K562 (cell line): Measurements from ENCODE around the gene ZNF181. TPM values are rescaled to one million over a fixed set of nuclear protein-coding genes. Genes with fewer than 3 reads are reported as not detected.
A peak's percentile ranks its signal among the peaks of the same experiment; 100 is the strongest.

Source experiments
- CEBPG ChIP-seq, 3 experiments: fragments of 200-800 bp in 1 of 3; sonication (Bioruptor generic) in 1 of 3; sonication (generic) in 1 of 3; formaldehyde crosslinking in 1 of 3; IDR thresholded peaks in 2 of 3; conservative IDR thresholded peaks in 1 of 3; 2 replicates each; pipeline versions ENCODE4 v1.6.1 to v1.8.0; 2016 to 2022; ENCODE audit warnings: missing compliant biosample characterization in 2 of 3, missing genetic modification characterization in 2 of 3, mild to moderate bottlenecking in 1 of 3, missing genetic modification reagents in 1 of 3
- CLOCK ChIP-seq: fragments of 250-450 bp; sonication (Bioruptor Pico); IDR thresholded peaks from 2 replicates; pipeline ENCODE4 v1.4.0; 2020; ENCODE audit warnings: mild to moderate bottlenecking, moderate library complexity, borderline replicate concordance
- LEF1 ChIP-seq: fragments of 450-650 bp; IDR thresholded peaks from 2 replicates; pipeline ENCODE4 v1.6.1; 2016; ENCODE audit warnings: mild to moderate bottlenecking
- MAFK ChIP-seq: IDR thresholded peaks from 2 replicates; pipeline ENCODE4 v1.6.1; 2011; ENCODE audit warnings: low read length, improper control_type of control experiment
- NCOA4 ChIP-seq: fragments of 450-650 bp; IDR thresholded peaks from 2 replicates; pipeline ENCODE4 v1.6.1; 2018; ENCODE audit warnings: mild to moderate bottlenecking; ENCODE audit not compliant: partially characterized antibody
- NCOA6 ChIP-seq: fragments of 450-650 bp; IDR thresholded peaks from 2 replicates; pipeline ENCODE4 v1.6.1; 2017; ENCODE audit warnings: mild to moderate bottlenecking
- NR1H2 ChIP-seq: sonication (generic); formaldehyde crosslinking; IDR thresholded peaks from 2 replicates; pipeline ENCODE4 v1.4.0; 2020; ENCODE audit warnings: mild to moderate bottlenecking, missing genetic modification reagents
- POLR2G ChIP-seq: fragments of 200-400 bp; formaldehyde crosslinking; IDR thresholded peaks from 2 replicates; pipeline ENCODE4 v1.6.1; 2017; ENCODE audit warnings: low read depth, mild to moderate bottlenecking, antibody characterized with exemption, low read length, moderate library complexity
- RAD51 ChIP-seq: fragments of 450-650 bp; IDR thresholded peaks from 2 replicates; pipeline ENCODE4 v1.7.1; 2016; ENCODE audit warnings: low read depth, mild to moderate bottlenecking, borderline replicate concordance
- RBM25 ChIP-seq: fragments of 200-400 bp; formaldehyde crosslinking; IDR thresholded peaks from 2 replicates; pipeline ENCODE4 v1.6.1; 2018; ENCODE audit warnings: low read length, low read depth, moderate library complexity; ENCODE audit not compliant: severe bottlenecking
- RFX5 ChIP-seq: IDR thresholded peaks from 2 replicates; pipeline ENCODE4 v1.6.1; 2011; ENCODE audit warnings: low read depth, mild to moderate bottlenecking, improper control_type of control experiment, low read length
- SMARCC2 ChIP-seq: fragments of 450-650 bp; IDR thresholded peaks from 2 replicates; pipeline ENCODE4 v1.6.1; 2017; ENCODE audit warnings: antibody characterized with exemption, moderate library complexity, mild to moderate bottlenecking, low read depth
- TFAP4 ChIP-seq: sonication (generic); formaldehyde crosslinking; IDR thresholded peaks from 2 replicates; pipeline ENCODE4 v1.8.0; 2022; ENCODE audit warnings: missing genetic modification reagents, mild to moderate bottlenecking, moderate library complexity, borderline replicate concordance
- ZC3H11A ChIP-seq: IDR thresholded peaks from 2 replicates; pipeline ENCODE4 v1.6.1; 2012; ENCODE audit warnings: low read depth, low read length, improper control_type of control experiment
- ZNF12 ChIP-seq: sonication (generic); formaldehyde crosslinking; IDR thresholded peaks from 2 replicates; pipeline ENCODE4 v1.4.0; 2020; ENCODE audit warnings: mild to moderate bottlenecking, missing genetic modification reagents
- ZNF140 ChIP-seq: fragments of 250-450 bp; sonication (Bioruptor Pico); IDR thresholded peaks from 2 replicates; pipeline ENCODE4 v1.8.0; 2021; ENCODE audit warnings: moderate library complexity, mild to moderate bottlenecking, inconsistent platforms
- ZNF232 ChIP-seq: sonication (generic); formaldehyde crosslinking; IDR thresholded peaks from 2 replicates; pipeline ENCODE4 v1.8.0; 2022; ENCODE audit warnings: mild to moderate bottlenecking, missing genetic modification reagents
- ZNF239 ChIP-seq: fragments of 250-450 bp; sonication (Bioruptor Pico); IDR thresholded peaks from 2 replicates; pipeline ENCODE4 v1.4.0; 2020; ENCODE audit warnings: mild to moderate bottlenecking
- ZNF76 ChIP-seq: fragments of 250-450 bp; sonication (Bioruptor Pico); IDR thresholded peaks from 2 replicates; pipeline ENCODE4 v1.4.0; 2020; ENCODE audit warnings: mild to moderate bottlenecking, moderate library complexity, borderline replicate concordance
- polyA plus RNA-seq, 8 experiments: library from polyadenylated mRNA; depleted of rRNA in 4 of 8; stranded (reverse) in 5 of 8; unstranded in 3 of 8; fragments of >200 nt; fragmentation: Nextera tagmentation in 2 of 8; fragmentation: Illumina TruSeq in 1 of 8; extraction: Ambion mirVana in 2 of 8; extraction: Trizol in 1 of 8; gene quantifications; 2 replicates each; pipeline versions ENCODE4 v1.2.1 to v1.2.3, GENCODE V29; 2011 to 2014; ENCODE audit warnings: inconsistent platforms in 1 of 8, missing spikeins in 1 of 8
- total RNA-seq, 7 experiments: library from RNA; depleted of rRNA in 6 of 7; stranded (reverse); fragments of >200 nt in 6 of 7; fragmentation: Illumina TruSeq in 2 of 7; extraction: Trizol in 2 of 7; gene quantifications; 2 replicates each; pipeline versions ENCODE4 v1.2.1 to v1.2.3, GENCODE V29; 2011 to 2021; ENCODE audit warnings: low replicate concordance in 1 of 7
- TF ChIP-seq, protein P1 (sequence below): fragments of 450-650 bp; IDR thresholded peaks from 2 replicates; pipeline ENCODE4 v1.6.1; 2016; ENCODE audit warnings: borderline replicate concordance
- TF ChIP-seq, protein P2 (sequence below), 2 experiments: fragments of 450-650 bp; IDR thresholded peaks; 2 replicates each; pipeline ENCODE4 v1.6.1; 2016

The ZNF181 gene
- total and polyA plus RNA-seq, 9 of the 15 experiments (the other 6 are each of a cell fraction or from before 2014, with no cell fraction given), result 4.3 to 20.3 (median 12.1) TPM

DNA sequence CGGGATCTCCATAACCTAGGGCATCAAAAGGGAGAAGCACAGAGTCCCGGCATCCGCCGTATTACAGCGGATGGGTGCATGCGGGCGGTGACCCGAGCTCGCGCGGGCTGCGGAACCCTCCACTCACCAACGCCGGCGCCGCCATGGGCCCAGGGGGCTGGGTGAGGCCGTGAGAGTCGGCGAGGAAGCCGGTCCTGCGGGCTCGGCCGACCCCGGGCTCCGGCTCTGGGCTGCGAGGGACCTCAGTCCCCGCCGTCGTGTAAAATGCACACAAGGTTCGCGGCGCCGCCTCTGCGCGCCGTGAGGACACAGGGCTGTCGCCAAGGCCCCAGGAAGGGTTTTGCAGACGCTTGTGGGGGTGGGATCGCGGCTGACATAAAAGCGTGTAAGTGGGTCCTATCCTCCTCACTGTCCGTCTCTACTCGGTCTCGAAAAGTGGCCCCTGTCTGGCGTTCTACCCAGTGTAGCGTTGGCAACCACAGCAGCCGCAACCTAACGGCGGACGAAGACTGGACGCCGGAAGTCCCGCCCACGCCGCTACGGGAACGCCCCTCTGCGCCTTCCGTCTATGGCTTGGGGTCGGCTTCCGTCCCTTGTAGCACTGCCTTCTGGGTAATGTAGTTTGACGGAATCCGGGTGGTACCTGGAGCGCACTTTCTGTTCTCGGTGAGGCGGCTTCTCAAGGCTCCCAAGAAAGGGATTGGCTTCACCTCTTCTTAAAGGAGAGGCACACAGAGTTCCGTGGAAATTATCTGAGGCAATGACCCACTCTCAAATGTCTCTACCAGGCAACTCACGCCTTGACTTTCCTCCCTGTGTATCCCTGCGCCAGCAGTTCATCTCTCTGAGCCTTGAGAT is 38.9 kb downstream of the ZNF181 start, which contains the start of gene ZNF599 (continued):
- TF ChIP-seq CLOCK (CRISPR knock-in tag) (no peak), POLR2G (no peak; the same call in 1 of the 2 replicates), LEF1 (no peak), ZNF140 (CRISPR knock-in tag) (no peak), NCOA6 (0 out of 2 replicates have a peak, but pooled peaks have one; percentile 39), ZNF239 (CRISPR knock-in tag) (no peak), MAFK (no peak), NCOA4 (no peak), ZNF76 (CRISPR knock-in tag) (no peak), TFAP4 (CRISPR knock-in tag) (peak; percentile 48; the same call in 1 of the 2 replicates), ZNF232 (CRISPR knock-in tag) (no peak), RBM25 (no peak), CEBPG (CRISPR knock-in tag; IDR thresholded peaks at IDR 0.05) (no peak), CEBPG (tag; conservative IDR thresholded peaks at IDR 0.05 in 1 of 2, IDR thresholded peaks at IDR 0.05 in 1 of 2) (no peak), SMARCC2 (no peak), NR1H2 (CRISPR knock-in tag) (no peak), RFX5 (no peak), ZNF12 (CRISPR knock-in tag) (no peak), RAD51 (no peak), ZC3H11A (peak; percentile 12; the same call in 1 of the 2 replicates)
- TF ChIP-seq, protein P1, sequence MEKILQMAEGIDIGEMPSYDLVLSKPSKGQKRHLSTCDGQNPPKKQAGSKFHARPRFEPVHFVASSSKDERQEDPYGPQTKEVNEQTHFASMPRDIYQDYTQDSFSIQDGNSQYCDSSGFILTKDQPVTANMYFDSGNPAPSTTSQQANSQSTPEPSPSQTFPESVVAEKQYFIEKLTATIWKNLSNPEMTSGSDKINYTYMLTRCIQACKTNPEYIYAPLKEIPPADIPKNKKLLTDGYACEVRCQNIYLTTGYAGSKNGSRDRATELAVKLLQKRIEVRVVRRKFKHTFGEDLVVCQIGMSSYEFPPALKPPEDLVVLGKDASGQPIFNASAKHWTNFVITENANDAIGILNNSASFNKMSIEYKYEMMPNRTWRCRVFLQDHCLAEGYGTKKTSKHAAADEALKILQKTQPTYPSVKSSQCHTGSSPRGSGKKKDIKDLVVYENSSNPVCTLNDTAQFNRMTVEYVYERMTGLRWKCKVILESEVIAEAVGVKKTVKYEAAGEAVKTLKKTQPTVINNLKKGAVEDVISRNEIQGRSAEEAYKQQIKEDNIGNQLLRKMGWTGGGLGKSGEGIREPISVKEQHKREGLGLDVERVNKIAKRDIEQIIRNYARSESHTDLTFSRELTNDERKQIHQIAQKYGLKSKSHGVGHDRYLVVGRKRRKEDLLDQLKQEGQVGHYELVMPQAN, result no peak
- TF ChIP-seq, protein P2, sequence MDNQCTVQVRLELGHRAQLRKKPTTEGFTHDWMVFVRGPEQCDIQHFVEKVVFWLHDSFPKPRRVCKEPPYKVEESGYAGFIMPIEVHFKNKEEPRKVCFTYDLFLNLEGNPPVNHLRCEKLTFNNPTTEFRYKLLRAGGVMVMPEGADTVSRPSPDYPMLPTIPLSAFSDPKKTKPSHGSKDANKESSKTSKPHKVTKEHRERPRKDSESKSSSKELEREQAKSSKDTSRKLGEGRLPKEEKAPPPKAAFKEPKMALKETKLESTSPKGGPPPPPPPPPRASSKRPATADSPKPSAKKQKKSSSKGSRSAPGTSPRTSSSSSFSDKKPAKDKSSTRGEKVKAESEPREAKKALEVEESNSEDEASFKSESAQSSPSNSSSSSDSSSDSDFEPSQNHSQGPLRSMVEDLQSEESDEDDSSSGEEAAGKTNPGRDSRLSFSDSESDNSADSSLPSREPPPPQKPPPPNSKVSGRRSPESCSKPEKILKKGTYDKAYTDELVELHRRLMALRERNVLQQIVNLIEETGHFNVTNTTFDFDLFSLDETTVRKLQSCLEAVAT (IDR thresholded peaks at IDR 0.05), result no peak
